OCI-LY1 (cell line): ENCODE results near the gene TRPM1.

Source experiments
- EZH2 ChIP-seq: fragments of 200-600 bp; sonication (generic), shearing (Covaris generic); IDR thresholded peaks from 2 replicates; pipeline ENCODE4 v1.8.0; 2017; ENCODE audit warnings: borderline replicate concordance, mixed run types, mild to moderate bottlenecking, antibody characterized with exemption, low read length, moderate library complexity, mixed read lengths
- TF ChIP-seq, protein P1 (sequence below): fragments of 200-600 bp; sonication (generic), shearing (Covaris generic); IDR thresholded peaks from 2 replicates; pipeline ENCODE4 v1.5.1; 2017; ENCODE audit warnings: mild to moderate bottlenecking, antibody characterized with exemption, low read length, moderate library complexity, mixed read lengths

GRCh38 chr15:31150732-31151231 lies 49.3 kb upstream of the TRPM1 start:
- TF ChIP-seq, protein P1, sequence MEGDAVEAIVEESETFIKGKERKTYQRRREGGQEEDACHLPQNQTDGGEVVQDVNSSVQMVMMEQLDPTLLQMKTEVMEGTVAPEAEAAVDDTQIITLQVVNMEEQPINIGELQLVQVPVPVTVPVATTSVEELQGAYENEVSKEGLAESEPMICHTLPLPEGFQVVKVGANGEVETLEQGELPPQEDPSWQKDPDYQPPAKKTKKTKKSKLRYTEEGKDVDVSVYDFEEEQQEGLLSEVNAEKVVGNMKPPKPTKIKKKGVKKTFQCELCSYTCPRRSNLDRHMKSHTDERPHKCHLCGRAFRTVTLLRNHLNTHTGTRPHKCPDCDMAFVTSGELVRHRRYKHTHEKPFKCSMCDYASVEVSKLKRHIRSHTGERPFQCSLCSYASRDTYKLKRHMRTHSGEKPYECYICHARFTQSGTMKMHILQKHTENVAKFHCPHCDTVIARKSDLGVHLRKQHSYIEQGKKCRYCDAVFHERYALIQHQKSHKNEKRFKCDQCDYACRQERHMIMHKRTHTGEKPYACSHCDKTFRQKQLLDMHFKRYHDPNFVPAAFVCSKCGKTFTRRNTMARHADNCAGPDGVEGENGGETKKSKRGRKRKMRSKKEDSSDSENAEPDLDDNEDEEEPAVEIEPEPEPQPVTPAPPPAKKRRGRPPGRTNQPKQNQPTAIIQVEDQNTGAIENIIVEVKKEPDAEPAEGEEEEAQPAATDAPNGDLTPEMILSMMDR: no peak
- TF ChIP-seq EZH2: no peak
